HFF-Myc (cell line): ENCODE measurements around the gene BLOC1S3.

Experiments
- DNase-seq: peaks from one replicate; pipeline ENCODE4 v3.0.0-alpha.2; 2011; ENCODE audit warnings: low read depth; ENCODE audit errors: extremely low read depth
- H3K4me3 ChIP-seq: replicated peaks from 2 replicates; pipeline ENCODE4 v1.5.1; 2011; ENCODE audit warnings: low read depth, mild to moderate bottlenecking, control low read depth, low read length
- TF ChIP-seq, protein P1 (sequence below): IDR thresholded peaks from 2 replicates; pipeline ENCODE4 v1.5.1; 2012; ENCODE audit warnings: mild to moderate bottlenecking, low read depth, low read length, control low read depth; ENCODE audit errors: missing control alignments

Gene BLOC1S3

GRCh38 chr19:45200568-45200967 lies 22.0 kb downstream of the BLOC1S3 start:
- TF ChIP-seq, protein P1, sequence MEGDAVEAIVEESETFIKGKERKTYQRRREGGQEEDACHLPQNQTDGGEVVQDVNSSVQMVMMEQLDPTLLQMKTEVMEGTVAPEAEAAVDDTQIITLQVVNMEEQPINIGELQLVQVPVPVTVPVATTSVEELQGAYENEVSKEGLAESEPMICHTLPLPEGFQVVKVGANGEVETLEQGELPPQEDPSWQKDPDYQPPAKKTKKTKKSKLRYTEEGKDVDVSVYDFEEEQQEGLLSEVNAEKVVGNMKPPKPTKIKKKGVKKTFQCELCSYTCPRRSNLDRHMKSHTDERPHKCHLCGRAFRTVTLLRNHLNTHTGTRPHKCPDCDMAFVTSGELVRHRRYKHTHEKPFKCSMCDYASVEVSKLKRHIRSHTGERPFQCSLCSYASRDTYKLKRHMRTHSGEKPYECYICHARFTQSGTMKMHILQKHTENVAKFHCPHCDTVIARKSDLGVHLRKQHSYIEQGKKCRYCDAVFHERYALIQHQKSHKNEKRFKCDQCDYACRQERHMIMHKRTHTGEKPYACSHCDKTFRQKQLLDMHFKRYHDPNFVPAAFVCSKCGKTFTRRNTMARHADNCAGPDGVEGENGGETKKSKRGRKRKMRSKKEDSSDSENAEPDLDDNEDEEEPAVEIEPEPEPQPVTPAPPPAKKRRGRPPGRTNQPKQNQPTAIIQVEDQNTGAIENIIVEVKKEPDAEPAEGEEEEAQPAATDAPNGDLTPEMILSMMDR, result peak; percentile 39
- peak; percentile 25 for DNase-seq
- H3K4me3 ChIP-seq, result no peak overlapping the region

GRCh38 chr19:45202637-45203036 lies 24.1 kb downstream of the BLOC1S3 start:
- no peak for DNase-seq
- TF ChIP-seq, protein P1, result no peak
- no peak overlapping the region for H3K4me3 ChIP-seq

GRCh38 chr19:45205810-45206209 lies 27.2 kb downstream of the BLOC1S3 start:
- H3K4me3 ChIP-seq, result no peak overlapping the region

DNA sequence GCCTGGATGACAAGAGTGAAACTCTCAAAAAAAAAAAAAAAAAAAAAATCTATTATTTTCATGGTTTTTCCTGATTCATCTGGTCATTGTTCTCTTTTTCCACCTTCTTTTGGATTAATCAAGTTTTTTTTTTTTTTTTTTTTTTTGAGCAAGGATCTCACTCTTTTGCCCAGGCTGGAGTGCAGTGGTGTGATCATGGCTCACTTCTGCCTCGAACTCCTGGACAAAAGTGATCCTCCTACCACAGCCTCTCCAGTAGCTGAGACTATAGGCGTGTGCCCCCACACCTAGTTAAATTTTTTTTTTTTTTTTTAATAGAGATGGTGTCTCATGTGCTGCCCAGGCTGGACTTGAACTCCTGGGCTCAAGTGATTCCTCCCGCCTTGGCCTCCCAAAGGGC lies 27.7 kb downstream of the BLOC1S3 start:
- TF ChIP-seq, protein P1, result no peak
- H3K4me3 ChIP-seq, result no peak overlapping the region
- no peak for DNase-seq

More at GRCh38 chr19:45205810-45206209, 27.2 kb downstream of the BLOC1S3 start:
- no peak for DNase-seq
- TF ChIP-seq, protein P1, result no peak

GRCh38 chr19:45211751-45212381 lies 33.3 kb downstream of the BLOC1S3 start:
- no peak overlapping the region for H3K4me3 ChIP-seq
- TF ChIP-seq, protein P1, result no peak
- DNase-seq, result no peak

DNA sequence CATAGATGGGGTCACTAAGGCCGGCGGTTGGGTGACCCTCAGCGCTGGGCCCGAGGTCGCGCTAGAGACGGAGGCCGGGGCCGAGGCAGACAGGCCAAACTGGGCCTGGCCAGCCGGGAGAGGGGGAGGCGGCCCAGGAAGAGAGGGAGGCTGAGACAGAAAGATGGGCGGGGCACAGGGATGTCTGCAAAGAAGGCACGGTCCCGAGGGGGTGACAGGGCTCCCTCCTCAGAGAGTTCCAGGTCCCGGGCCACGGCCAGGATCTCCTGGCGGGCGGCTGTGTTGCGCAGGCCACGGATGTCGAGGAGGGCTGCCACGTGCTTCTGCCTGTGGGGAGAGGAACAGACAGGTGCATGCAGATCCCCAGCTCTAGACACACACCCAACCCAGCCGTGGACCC lies 34.4 kb downstream of the BLOC1S3 start:
- TF ChIP-seq, protein P1, result no peak
- DNase-seq, result no peak
- H3K4me3 ChIP-seq, result no peak overlapping the region
